Gastroesophageal sphincter (tissue), 4 donors: ENCODE measurements around the gene ZSCAN21. TPM values are rescaled to one million over a fixed set of nuclear protein-coding genes. Genes with fewer than 3 reads are reported as not detected.

Experiments
- ATAC-seq: fragments of 150-250 bp; one replicate; pipeline ENCODE4 v1.9.1; 2016; ENCODE audit warnings: mild to moderate bottlenecking, moderate library complexity
- H3K27ac ChIP-seq, 4 donors: fragments of 200-600 bp; sonication (generic) in 3 of 4; 1 replicate in 3 of 4; 2 replicates in 1 of 4; pipeline ENCODE4 v1.5.1; 2016 to 2019
- H3K27me3 ChIP-seq: fragments of 200-600 bp; sonication (generic); one replicate; pipeline ENCODE4 v1.5.1; 2019
- H3K36me3 ChIP-seq, 2 donors: fragments of 200-600 bp; sonication (generic); one replicate each; pipeline ENCODE4 v1.5.1; 2019; ENCODE audit warnings: control low read depth in 1 of 2
- H3K4me1 ChIP-seq, 3 donors: fragments of 200-600 bp; sonication (generic); 1 replicate in 2 of 3; 2 replicates in 1 of 3; pipeline ENCODE4 v1.5.1; 2016 to 2019; ENCODE audit warnings: control low read depth in 2 of 3
- H3K4me3 ChIP-seq, 2 donors: fragments of 200-600 bp; sonication (generic); one replicate each; pipeline ENCODE4 v1.5.1; 2019; ENCODE audit warnings: mild to moderate bottlenecking in 1 of 2, moderate library complexity in 1 of 2
- H3K9me3 ChIP-seq, 3 donors: fragments of 200-600 bp; sonication (generic); one replicate each; pipeline ENCODE4 v1.5.1; 2017 to 2019; ENCODE audit warnings: control low read depth in 2 of 3
- EP300 ChIP-seq: sonication (generic); formaldehyde crosslinking; IDR thresholded peaks from one replicate; pipeline ENCODE4 v1.6.1; 2017; ENCODE audit warnings: antibody characterized with exemption, mild to moderate bottlenecking
- POLR2A ChIP-seq, 2 donors: fragments of 450-650 bp; IDR thresholded peaks; one replicate each; pipeline ENCODE4 v1.6.1; 2017; ENCODE audit warnings: antibody characterized with exemption in 2 of 2, mild to moderate bottlenecking in 2 of 2, moderate library complexity in 1 of 2
- POLR2AphosphoS5 ChIP-seq: sonication (generic); formaldehyde crosslinking; IDR thresholded peaks from one replicate; pipeline ENCODE4 v1.6.1; 2017; ENCODE audit warnings: antibody characterized with exemption
- WGBS, 2 donors: methylation state at CpG; one replicate each; pipeline ENCODE4 v1.1.5; 2018; ENCODE audit warnings: low coverage in 1 of 2; 5-methylcytosine and 5-hydroxymethylcytosine counted together
- total RNA-seq, 4 donors: library from RNA; depleted of rRNA; stranded (reverse); fragments of >200 nt; gene quantifications; one replicate each; pipeline ENCODE4 v1.1.0, GENCODE V29; 2016
- TF ChIP-seq, protein P1 (sequence below), 4 experiments: fragments of 200-600 bp in 2 of 4; fragments of 450-650 bp in 2 of 4; sonication (generic) in 1 of 4; IDR thresholded peaks; one replicate each; pipeline ENCODE4 v1.5.1; 2017 to 2019; ENCODE audit warnings: antibody characterized with exemption in 4 of 4, mild to moderate bottlenecking in 2 of 4, moderate library complexity in 2 of 4

ZSCAN21 gene
- total RNA-seq, 4 donors from 2014 or later, result 14.0 to 21.9 (median 20.9) TPM

DNA sequence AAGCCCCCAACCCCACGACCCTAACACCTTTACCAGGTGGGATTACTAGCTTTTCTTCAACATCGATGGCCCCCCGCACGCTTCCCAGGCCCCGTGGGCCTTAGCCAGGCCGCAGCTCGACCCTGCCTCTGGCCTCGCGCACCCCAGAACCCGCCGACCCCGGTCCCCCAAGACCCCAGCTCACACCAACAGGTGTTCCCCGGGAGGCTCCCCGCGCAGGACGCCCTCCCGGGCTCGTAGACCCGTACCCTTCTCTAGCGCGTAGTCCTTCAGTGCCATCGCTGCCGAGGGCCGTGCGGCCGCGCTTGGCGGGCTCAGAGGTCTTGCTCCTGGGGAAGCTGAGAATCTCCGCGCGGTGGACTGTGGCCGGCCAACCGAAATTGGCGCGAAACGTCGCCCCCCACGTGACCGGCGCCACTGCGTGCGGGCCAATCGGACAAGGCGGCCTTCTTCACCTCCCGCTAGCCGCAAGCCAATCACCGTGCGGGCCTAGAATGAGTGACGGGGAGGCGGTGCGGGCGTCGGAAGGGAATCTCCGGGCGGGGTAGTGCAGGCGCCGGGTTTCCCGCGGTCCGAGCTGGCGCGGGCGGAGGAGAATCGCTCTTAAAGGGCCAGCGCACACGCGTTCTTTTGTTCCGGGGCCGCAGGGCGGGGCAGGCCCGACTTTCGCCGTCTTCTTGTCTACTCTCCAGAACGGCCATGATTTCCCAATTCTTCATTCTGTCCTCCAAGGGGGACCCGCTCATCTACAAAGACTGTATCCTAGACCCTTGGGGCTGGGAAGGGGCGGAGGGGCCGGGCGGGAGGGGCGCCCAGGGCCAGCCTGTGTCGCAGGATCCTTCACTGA, 51.7 kb downstream of the ZSCAN21 start, which contains the start of the genes AP4M1 and MCM7:
Gene AP4M1 (plus strand): TSS at position 628 of the 847 bp plus-strand sequence. CDS start 72 bp downstream, at position 700.
Gene MCM7 (minus strand): TSS at position 382 of the 847 bp plus-strand sequence. CDS start 103 bp downstream, at position 279.
- H3K4me1 ChIP-seq, result peaks cover 0 to 41% (median 13%) of the 10 kb centered on the region in 3 donors
- H3K36me3 ChIP-seq, result peaks cover 0 to 71% of the 10 kb centered on the region in 2 donors
- WGBS, 2 donors, result 0% methylated on average over 3 of the region's 80 CpGs; no CpG with 5 or more reads in 1 of the 2 donors
- H3K27ac ChIP-seq, result peak within 1 kb of the TSS; percentile 85 to 98 (median 90)
- ATAC-seq, result peak; percentile 94
- H3K9me3 ChIP-seq, result no peaks in the 10 kb centered on the region
- peak within 1 kb of the TSS; percentile 64 to 71 for H3K4me3 ChIP-seq
- no peaks in the 10 kb centered on the region for H3K27me3 ChIP-seq
- TF ChIP-seq EP300 (no peak), POLR2AphosphoS5 (peak; percentile 34), POLR2A (IDR thresholded peaks at IDR 0.05) (no peak)
- TF ChIP-seq, protein P1, sequence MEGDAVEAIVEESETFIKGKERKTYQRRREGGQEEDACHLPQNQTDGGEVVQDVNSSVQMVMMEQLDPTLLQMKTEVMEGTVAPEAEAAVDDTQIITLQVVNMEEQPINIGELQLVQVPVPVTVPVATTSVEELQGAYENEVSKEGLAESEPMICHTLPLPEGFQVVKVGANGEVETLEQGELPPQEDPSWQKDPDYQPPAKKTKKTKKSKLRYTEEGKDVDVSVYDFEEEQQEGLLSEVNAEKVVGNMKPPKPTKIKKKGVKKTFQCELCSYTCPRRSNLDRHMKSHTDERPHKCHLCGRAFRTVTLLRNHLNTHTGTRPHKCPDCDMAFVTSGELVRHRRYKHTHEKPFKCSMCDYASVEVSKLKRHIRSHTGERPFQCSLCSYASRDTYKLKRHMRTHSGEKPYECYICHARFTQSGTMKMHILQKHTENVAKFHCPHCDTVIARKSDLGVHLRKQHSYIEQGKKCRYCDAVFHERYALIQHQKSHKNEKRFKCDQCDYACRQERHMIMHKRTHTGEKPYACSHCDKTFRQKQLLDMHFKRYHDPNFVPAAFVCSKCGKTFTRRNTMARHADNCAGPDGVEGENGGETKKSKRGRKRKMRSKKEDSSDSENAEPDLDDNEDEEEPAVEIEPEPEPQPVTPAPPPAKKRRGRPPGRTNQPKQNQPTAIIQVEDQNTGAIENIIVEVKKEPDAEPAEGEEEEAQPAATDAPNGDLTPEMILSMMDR (IDR thresholded peaks at IDR 0.05), result no peak

DNA sequence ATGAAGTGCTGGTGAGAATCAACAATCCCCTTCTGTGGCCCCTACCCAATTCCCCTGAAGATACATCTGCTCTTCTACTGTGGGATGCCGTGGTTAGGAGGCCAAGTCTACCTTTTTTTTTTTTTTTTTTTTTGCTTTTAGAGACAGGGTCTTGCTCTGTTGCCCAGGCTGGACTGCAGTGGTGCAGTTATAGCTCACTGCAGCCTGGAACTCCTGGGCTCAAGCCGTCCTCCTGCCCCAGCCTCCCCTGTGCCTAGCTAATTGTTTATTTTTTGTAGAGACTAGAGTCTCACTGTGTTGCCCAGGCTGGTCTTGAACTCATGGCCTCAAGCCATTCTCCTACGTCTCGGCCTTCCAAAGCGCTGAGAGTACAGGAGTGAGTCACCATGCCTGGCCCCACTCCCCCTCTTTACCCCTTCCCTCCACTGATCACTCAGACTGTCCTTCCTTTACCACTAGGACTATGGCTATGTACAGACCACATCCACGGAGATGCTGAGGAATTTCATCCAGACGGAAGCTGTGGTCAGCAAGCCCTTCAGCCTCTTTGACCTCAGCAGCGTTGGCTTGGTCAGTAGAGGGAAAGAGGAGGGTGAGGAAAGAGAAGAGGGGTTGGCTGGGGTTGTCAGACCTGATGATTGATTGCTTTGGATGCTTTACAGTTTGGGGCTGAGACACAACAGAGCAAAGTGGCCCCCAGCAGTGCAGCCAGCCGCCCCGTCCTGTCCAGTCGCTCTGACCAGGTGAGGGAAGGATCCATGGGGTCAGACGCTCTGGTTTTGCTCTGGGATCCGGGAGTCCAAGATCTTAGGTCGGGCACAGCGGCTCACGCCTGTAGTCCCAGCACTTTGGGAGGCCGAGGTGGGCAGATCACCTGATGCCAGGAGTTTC, 53.6 kb downstream of the ZSCAN21 start:
- WGBS, 2 donors, result 66 to 70% methylated on average over 4 to 7 of the region's 17 CpGs
- no peak for ATAC-seq
- Histone ChIP-seq H3K4me1 (peaks cover 0 to 40% (median 13%) of the 10 kb centered on the region in 3 donors), H3K27ac (peak overlapping the region in 2 of 4 donors; percentile 9 to 93), H3K9me3 (no peaks in the 10 kb centered on the region), H3K36me3 (peaks cover 0 to 71% of the 10 kb centered on the region in 2 donors), H3K27me3 (no peaks in the 10 kb centered on the region), H3K4me3 (no peak overlapping the region)
- TF ChIP-seq POLR2AphosphoS5, result no peak
- TF ChIP-seq, protein P1 (IDR thresholded peaks at IDR 0.05), result no peak
- TF ChIP-seq POLR2A (IDR thresholded peaks at IDR 0.05), result no peak
- TF ChIP-seq EP300, result no peak

DNA sequence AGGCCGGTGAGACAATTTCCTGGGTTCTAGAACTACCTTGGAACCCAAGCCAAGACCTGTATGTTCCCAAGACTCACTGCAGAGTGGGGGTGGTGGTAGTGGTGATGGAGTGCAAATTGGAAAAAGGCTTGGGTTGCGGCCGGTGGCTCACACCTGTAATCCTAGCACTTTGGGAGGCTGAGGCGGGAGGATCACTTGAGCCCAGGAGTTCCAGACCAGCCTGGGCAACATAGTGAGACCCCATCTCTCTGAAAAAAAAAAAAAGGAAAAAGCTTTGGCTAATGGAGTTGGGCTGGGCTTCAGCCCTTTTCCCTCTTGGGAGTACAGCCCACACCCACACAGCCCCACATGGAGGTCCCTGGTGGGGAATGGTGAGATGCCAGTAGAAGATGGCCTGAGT, 56.0 kb downstream of the ZSCAN21 start:
- Histone ChIP-seq H3K27ac (no peak overlapping the region), H3K4me1 (peaks cover 0 to 20% (median 6%) of the 10 kb centered on the region in 3 donors), H3K36me3 (peaks cover 0 to 80% of the 10 kb centered on the region in 2 donors), H3K4me3 (no peak overlapping the region), H3K9me3 (no peaks in the 10 kb centered on the region), H3K27me3 (no peaks in the 10 kb centered on the region)
- WGBS, 2 donors, result 80% methylated on average over 3 of the region's 4 CpGs; no CpG with 5 or more reads in 1 of the 2 donors
- TF ChIP-seq POLR2AphosphoS5 (no peak), POLR2A (IDR thresholded peaks at IDR 0.05) (no peak), EP300 (no peak)
- TF ChIP-seq, protein P1 (IDR thresholded peaks at IDR 0.05), result no peak
- no peak for ATAC-seq

DNA sequence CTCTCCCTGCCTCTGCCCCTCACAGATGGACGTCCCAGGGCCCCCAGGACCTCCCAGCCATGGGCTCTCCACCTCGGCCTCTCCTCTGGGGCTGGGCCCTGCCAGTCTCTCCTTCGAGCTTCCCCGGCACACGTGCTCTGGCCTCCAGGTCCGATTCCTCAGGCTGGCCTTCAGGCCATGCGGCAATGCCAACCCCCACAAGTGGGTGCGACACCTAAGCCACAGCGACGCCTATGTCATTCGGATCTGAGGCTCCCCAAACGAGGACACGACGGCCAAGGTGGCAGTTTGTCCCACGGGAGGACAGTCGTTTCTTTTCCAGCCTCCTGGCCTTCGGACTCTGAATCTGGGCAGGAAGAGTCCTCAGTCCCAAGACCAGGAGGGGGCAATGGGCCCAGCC, 57.1 kb downstream of the ZSCAN21 start:
- TF ChIP-seq EP300 (no peak), POLR2A (IDR thresholded peaks at IDR 0.05) (no peak), POLR2AphosphoS5 (no peak)
- TF ChIP-seq, protein P1 (IDR thresholded peaks at IDR 0.05), result no peak
- Histone ChIP-seq H3K27ac (no peak overlapping the region), H3K4me1 (peaks cover 0 to 15% (median 6%) of the 10 kb centered on the region in 3 donors), H3K36me3 (peaks cover 0 to 91% of the 10 kb centered on the region in 2 donors), H3K9me3 (no peaks in the 10 kb centered on the region), H3K4me3 (no peak overlapping the region), H3K27me3 (no peaks in the 10 kb centered on the region)
- ATAC-seq, result no peak
- WGBS, 2 donors, result no CpG with 5 or more reads among the region's 17 CpGs
